Ectodermal cell (in vitro differentiated cells): ENCODE results near the gene AURKAIP1.

Source experiments
- H3K27ac ChIP-seq: 2 replicates; pipeline ENCODE4 v1.7.0; 2013; ENCODE audit warnings: mild to moderate bottlenecking, low read depth, low read length; ENCODE audit not compliant: insufficient read depth, poor library complexity, severe bottlenecking
- H3K27me3 ChIP-seq: 2 replicates; pipeline ENCODE4 v1.7.0; 2013; ENCODE audit warnings: mild to moderate bottlenecking, low read length; ENCODE audit not compliant: insufficient read depth, control insufficient read depth, poor library complexity, severe bottlenecking
- H3K36me3 ChIP-seq: one replicate; pipeline ENCODE4 v1.7.0; 2013; ENCODE audit warnings: low read length; ENCODE audit not compliant: control insufficient read depth, insufficient read depth
- H3K4me1 ChIP-seq: one replicate; pipeline ENCODE4 v1.7.0; 2013; ENCODE audit warnings: low read length; ENCODE audit not compliant: control insufficient read depth, insufficient read depth
- H3K4me3 ChIP-seq: 2 replicates; pipeline ENCODE4 v1.7.0; 2013; ENCODE audit warnings: low read depth, low read length, control low read depth; ENCODE audit not compliant: insufficient read depth
- H3K9me3 ChIP-seq: 2 replicates; pipeline ENCODE4 v1.7.0; 2013; ENCODE audit warnings: mild to moderate bottlenecking, low read length, moderate library complexity; ENCODE audit not compliant: control insufficient read depth
- WGBS, 2 experiments: methylation state at CpG; one replicate each; pipeline ENCODE4 v1.1.7; 2013; ENCODE audit warnings: missing lambda C conversion rate in 2 of 2; 5-methylcytosine and 5-hydroxymethylcytosine counted together

AURKAIP1 gene

GRCh38 chr1:1354271-1355247 lies 20.4 kb downstream of the AURKAIP1 start:
- H3K36me3 ChIP-seq: no peaks in the 10 kb centered on the region
- WGBS, 2 experiments: 91 to 93% methylated on average over 116 of the region's 116 CpGs
- H3K27ac ChIP-seq: no peak overlapping the region
- no peak overlapping the region for H3K4me3 ChIP-seq
- H3K4me1 ChIP-seq: peaks cover 47% of the 10 kb centered on the region
- no peaks in the 10 kb centered on the region for H3K27me3 ChIP-seq
- no peaks in the 10 kb centered on the region for H3K9me3 ChIP-seq

- H3K4me1 ChIP-seq: peaks cover 37% of the 10 kb centered on the region
Observed at GRCh38 chr1:1353389-1354151, 21.4 kb downstream of the AURKAIP1 start.

GRCh38 chr1:1352786-1353388 lies 22.1 kb downstream of the AURKAIP1 start:
- 54 to 56% methylated on average over 5 of the region's 5 CpGs for WGBS, 2 experiments
- Histone ChIP-seq H3K27ac (no peak overlapping the region), H3K27me3 (no peaks in the 10 kb centered on the region)

More at GRCh38 chr1:1353389-1354151, 21.4 kb downstream of the AURKAIP1 start:
- Histone ChIP-seq H3K27ac (no peak overlapping the region), H3K4me3 (no peak overlapping the region), H3K9me3 (no peaks in the 10 kb centered on the region), H3K36me3 (no peaks in the 10 kb centered on the region), H3K27me3 (no peaks in the 10 kb centered on the region)
- 69 to 71% methylated on average over 28 of the region's 28 CpGs for WGBS, 2 experiments

GRCh38 chr1:1351511-1352427 lies 23.2 kb downstream of the AURKAIP1 start:
- H3K36me3 ChIP-seq: no peaks in the 10 kb centered on the region
- no peaks in the 10 kb centered on the region for H3K27me3 ChIP-seq
- H3K4me1 ChIP-seq: peaks cover 35% of the 10 kb centered on the region
- 62 to 63% methylated on average over 29 of the region's 29 CpGs for WGBS, 2 experiments
- no peak overlapping the region for H3K27ac ChIP-seq
- H3K9me3 ChIP-seq: no peaks in the 10 kb centered on the region
- H3K4me3 ChIP-seq: peak overlapping the region; percentile 25

More at GRCh38 chr1:1352786-1353388, 22.1 kb downstream of the AURKAIP1 start:
- no peak overlapping the region for H3K4me3 ChIP-seq
- peaks cover 39% of the 10 kb centered on the region for H3K4me1 ChIP-seq
- H3K36me3 ChIP-seq: no peaks in the 10 kb centered on the region
- H3K9me3 ChIP-seq: no peaks in the 10 kb centered on the region

GRCh38 chr1:1349256-1350012 lies 25.6 kb downstream of the AURKAIP1 start, which contains the start of gene DVL1:
DVL1 (minus strand) TSS chr1:1349418; CDS start chr1:1349065, 353 bp downstream.
- Histone ChIP-seq H3K4me1 (peaks cover 32% of the 10 kb centered on the region), H3K4me3 (peak within 1 kb of the TSS; percentile 68), H3K27me3 (no peaks in the 10 kb centered on the region), H3K27ac (peak within 1 kb of the TSS; percentile 17), H3K36me3 (no peaks in the 10 kb centered on the region), H3K9me3 (no peaks in the 10 kb centered on the region)
- 0% methylated on average over 117 of the region's 122 CpGs for WGBS, 2 experiments

- Histone ChIP-seq H3K4me3 (peak overlapping the region; percentile 68), H3K27ac (no peak overlapping the region), H3K9me3 (no peaks in the 10 kb centered on the region), H3K36me3 (no peaks in the 10 kb centered on the region), H3K4me1 (peaks cover 26% of the 10 kb centered on the region), H3K27me3 (no peaks in the 10 kb centered on the region)
- 1% methylated on average over 109 of the region's 109 CpGs for WGBS, 2 experiments
Observed at GRCh38 chr1:1348420-1349255, 26.4 kb downstream of the AURKAIP1 start.

GRCh38 chr1:1347663-1348419 lies 27.2 kb downstream of the AURKAIP1 start:
- H3K27me3 ChIP-seq: no peaks in the 10 kb centered on the region
- 11 to 17% methylated on average over 26 of the region's 26 CpGs for WGBS, 2 experiments
- peaks cover 21% of the 10 kb centered on the region for H3K4me1 ChIP-seq
- H3K4me3 ChIP-seq: peak overlapping the region; percentile 68
- H3K9me3 ChIP-seq: no peaks in the 10 kb centered on the region
- no peak overlapping the region for H3K27ac ChIP-seq
- H3K36me3 ChIP-seq: no peaks in the 10 kb centered on the region

- Histone ChIP-seq H3K36me3 (no peaks in the 10 kb centered on the region), H3K27me3 (no peaks in the 10 kb centered on the region), H3K9me3 (no peaks in the 10 kb centered on the region), H3K27ac (no peak overlapping the region), H3K4me1 (peaks cover 14% of the 10 kb centered on the region), H3K4me3 (peak overlapping the region; percentile 68)
- 94% methylated on average over 10 of the region's 10 CpGs for WGBS, 2 experiments
Observed at GRCh38 chr1:1347026-1347595, 27.9 kb downstream of the AURKAIP1 start.
